IPS-NIHi7 (cell line): Measurements from ENCODE around the gene RRAS2.
"Not testable (repeated sequence)": the region's sequence is repeated elsewhere in the genome, so short reads cannot be mapped to it uniquely, and the experiment has no call there.

Experiments
- DNase-seq: peaks from one replicate; pipeline ENCODE4 v3.0.0; 2012; ENCODE audit warnings: mixed read lengths; ENCODE audit errors: extremely low spot score

The RRAS2 gene

DNA sequence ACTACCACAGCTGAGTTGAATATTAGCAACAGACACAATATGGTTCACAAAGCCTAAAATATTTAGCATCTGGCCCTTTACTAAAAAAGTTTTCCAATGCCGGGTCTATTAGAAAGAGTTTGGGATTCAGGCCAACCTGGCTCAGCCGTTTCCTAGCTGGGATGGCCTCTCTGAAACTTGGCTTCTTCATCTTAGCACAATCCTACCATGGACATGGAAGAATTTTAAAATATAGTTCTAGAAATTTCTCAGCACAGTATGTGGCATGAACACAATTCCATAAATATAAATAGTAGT lies 103.8 kb downstream of the RRAS2 start:
- no peak for DNase-seq

DNA sequence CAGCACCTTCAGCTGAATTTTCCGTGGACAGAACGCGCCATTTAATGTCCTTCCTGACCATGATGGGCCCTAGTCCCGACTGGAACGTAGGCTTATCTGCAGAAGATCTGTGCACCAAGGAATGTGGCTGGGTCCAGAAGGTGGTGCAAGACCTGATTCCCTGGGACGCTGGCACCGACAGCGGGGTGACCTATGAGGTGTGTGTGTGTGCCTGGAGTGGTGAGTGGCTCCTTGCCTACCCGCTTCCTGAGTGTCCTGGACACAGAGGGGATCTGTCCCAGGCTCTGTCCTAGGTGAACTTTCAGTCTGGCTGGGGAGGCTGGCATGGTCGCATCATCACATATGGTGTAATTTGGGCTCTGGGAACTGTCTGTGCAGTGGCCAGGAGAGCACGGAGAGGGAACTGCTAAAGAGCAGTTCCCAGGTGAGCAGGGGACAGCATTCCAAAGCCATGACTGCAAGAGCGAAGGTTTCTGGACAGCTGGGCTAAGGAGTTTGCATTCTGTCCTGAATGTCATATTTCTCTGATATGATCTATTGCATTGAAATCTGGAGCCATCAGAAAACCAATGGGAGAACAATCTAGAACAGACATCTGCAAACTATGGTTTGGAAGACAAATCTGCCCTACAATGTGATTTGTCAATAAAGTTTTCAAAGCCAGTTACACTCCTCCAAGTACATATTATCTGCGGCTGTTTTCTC lies 104.3 kb downstream of the RRAS2 start:
- no peak for DNase-seq

- DNase-seq: no peak
Observed at GRCh38 chr11:14253840-14254239, 105.1 kb downstream of the RRAS2 start.

GRCh38 chr11:14253421-14253820 lies 105.6 kb downstream of the RRAS2 start:
- DNase-seq: no peak

DNA sequence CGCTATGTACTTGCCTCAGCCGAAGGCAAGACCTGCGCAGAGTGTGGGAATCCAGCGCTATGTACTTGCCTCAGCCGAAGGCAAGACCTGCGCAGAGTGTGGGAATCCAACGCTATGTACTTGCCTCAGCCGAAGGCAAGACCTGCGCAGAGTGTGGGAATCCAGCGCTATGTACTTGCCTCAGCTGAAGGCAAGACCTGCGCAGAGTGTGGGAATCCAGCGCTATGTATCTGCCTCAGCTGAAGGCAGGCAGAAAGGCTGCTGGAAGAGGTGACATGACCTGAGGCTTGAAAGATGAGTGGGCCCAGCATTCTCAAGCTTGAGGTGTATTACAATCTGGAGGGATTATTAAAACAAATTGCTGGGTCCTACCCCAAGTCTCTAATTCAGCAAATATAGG lies 106.5 kb downstream of the RRAS2 start:
- DNase-seq: not testable (repeated sequence)

GRCh38 chr11:14251754-14252153 lies 107.2 kb downstream of the RRAS2 start:
- DNase-seq: no peak

GRCh38 chr11:14249121-14249963 lies 109.6 kb downstream of the RRAS2 start:
- DNase-seq: peak; percentile 66

- DNase-seq: peak; percentile 64
Observed at GRCh38 chr11:14248580-14248981, 110.4 kb downstream of the RRAS2 start.

- DNase-seq: no peak
Observed at GRCh38 chr11:14245444-14245843, 113.5 kb downstream of the RRAS2 start.

- no peak for DNase-seq
Observed at GRCh38 chr11:14244926-14245325, 114.1 kb downstream of the RRAS2 start.

GRCh38 chr11:14242733-14243132 lies 116.2 kb downstream of the RRAS2 start:
- no peak for DNase-seq

- DNase-seq: no peak
Observed at GRCh38 chr11:14242187-14242586, 116.8 kb downstream of the RRAS2 start.

DNA sequence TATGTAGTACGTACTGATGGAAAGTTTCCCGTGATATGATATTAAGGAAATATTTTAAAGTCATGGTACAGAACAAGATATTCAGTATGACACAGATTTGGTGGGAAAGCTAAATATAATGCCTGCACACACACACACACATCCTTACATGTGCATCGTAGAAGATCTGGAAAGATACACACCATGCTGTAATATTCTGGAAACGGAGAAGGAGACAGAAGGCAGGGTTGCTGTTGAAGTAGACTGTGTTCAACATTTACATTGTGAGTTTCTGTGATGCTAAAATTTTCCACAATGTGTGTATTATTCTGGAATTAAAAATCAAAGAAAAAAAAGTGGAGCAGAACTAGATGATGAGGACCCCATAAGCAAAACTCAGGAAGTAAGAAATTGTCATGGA lies 118.0 kb downstream of the RRAS2 start:
- no peak for DNase-seq

GRCh38 chr11:14240221-14240620 lies 118.8 kb downstream of the RRAS2 start:
- no peak for DNase-seq

- DNase-seq: no peak
Observed at GRCh38 chr11:14237444-14237961, 121.5 kb downstream of the RRAS2 start.

GRCh38 chr11:14235701-14236100 lies 123.3 kb downstream of the RRAS2 start:
- DNase-seq: no peak

- no peak for DNase-seq
Observed at GRCh38 chr11:14234446-14234845, 124.5 kb downstream of the RRAS2 start.

DNA sequence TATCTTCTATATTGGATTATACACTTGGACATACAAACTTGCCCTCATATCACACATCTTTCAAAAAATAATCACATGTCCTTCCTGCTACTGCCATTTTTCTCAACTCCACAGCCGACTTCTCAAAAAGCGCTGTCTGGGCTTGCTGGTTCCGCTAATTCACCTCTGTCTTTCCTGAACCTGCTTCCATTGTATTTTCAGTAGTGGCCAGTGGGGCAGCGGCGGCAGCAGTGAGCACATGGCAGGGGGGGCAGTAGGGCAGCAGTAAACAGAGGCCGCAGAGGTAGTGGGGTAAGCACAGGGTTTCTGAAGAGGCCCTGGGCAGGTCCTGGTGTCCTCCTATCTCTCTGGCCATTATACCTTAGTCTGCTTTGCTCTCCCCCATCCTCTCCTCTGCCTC lies 126.3 kb downstream of the RRAS2 start:
- peak; percentile 81 for DNase-seq

- no peak for DNase-seq
Observed at GRCh38 chr11:14230407-14230806, 128.6 kb downstream of the RRAS2 start.

GRCh38 chr11:14229472-14229871 lies 129.5 kb downstream of the RRAS2 start:
- DNase-seq: no peak

GRCh38 chr11:14228356-14228755 lies 130.6 kb downstream of the RRAS2 start:
- no peak for DNase-seq
